DMS79 treated with DMSO at 0.1 percent for 48 hours (cell line): ENCODE results near the gene EXOC7.

Experiments used
- DNase-seq: peaks from one replicate; lab custom pipeline; 2025; lab: John Stamatoyannopoulos, UW

Gene EXOC7

DNA sequence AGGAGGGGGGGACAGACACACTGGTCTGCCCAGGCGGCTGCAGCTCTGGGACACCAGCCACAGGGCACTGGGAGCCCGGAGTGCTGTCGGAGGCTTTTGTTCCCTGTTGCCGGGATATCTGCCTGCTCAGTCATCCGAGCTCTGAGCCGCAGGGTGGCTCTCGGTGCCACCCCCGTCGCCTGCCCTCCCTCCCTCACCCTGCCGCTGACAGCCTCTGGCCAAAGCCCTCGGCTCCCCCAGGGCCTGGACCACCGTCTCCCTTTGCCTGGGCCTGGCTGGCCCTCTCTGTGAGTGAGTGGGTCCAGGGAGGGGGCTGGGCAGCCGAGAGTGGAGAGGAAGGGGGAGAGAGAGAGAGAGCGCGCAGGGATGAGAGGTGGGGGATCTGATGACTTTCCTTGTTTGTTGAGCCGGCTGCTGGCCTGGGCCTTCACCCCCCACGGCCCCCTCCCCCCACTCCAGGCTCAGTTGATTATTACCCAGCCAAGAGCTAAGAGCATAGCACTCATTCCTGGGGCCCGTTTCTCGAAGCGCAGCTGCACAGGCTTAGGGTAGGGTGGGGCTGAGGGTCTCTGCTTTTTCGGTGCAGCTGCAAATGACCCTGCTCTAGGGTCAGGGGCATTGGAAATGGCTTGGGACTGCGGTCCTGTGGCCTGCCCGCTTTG, 34.8 kb upstream of the EXOC7 start:
- DNase-seq = peak; percentile 64

DNA sequence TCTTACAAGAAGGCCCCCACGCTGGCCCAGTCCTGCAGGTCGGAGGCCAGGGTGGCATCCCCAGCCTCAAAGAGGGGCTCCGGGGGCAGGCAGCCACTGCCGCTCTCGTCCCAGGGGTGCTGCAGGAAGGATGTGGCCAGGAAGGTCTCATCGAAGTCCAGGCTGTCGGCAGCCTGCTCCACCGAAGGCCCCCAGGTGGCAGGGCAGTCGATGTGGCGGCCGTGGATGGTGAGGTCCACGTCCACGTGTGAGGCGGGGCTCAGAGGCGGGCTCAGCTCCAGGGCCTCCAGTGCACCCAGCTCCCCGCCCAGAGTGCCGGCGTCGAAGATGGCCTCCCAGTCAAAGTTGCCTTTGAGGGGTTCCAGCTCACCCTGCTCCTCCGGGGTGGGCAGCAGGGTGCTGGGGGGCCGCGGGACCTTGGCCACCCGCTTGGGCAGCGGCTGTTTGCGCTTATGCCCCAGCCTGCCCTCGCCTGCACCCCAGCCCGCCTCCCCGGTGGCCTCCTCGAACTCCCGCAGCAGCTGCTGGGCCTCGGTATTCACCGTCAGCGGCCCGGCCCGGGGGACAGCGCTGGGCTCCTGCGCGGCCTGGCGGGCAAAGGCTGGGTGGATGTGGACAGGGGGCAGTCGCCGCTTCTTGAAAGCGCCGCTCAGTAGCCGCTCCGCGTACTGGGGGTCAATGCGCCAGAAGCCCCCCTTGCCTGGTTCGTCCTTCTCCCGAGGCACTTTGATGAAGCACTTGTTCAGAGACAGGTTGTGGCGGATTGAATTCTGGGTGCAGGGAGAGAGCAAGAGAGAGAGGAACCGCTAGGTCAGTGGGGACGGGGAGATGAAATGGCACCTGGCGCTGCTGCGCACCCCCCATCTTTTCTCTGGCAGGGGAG, 34.0 kb upstream of the EXOC7 start:
- DNase-seq = no peak

DNA sequence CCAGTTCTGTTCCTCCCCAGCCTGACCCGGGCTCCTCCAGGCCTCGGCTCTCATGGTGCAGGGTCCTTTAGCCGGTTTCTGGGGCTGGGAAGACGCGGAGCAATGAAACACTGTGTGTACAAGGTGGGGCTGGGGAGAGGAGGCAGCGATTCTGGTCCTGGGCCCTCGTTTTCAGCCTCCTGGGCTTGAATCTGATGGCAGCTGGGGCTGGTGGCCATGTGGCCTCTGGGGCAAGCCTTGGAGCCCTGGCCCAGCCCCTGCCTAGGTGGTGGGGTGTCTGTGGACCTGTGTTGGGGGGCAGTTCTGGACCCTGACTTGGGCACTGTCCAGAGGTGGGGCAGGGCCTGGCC, 33.4 kb upstream of the EXOC7 start:
- DNase-seq = no peak

DNA sequence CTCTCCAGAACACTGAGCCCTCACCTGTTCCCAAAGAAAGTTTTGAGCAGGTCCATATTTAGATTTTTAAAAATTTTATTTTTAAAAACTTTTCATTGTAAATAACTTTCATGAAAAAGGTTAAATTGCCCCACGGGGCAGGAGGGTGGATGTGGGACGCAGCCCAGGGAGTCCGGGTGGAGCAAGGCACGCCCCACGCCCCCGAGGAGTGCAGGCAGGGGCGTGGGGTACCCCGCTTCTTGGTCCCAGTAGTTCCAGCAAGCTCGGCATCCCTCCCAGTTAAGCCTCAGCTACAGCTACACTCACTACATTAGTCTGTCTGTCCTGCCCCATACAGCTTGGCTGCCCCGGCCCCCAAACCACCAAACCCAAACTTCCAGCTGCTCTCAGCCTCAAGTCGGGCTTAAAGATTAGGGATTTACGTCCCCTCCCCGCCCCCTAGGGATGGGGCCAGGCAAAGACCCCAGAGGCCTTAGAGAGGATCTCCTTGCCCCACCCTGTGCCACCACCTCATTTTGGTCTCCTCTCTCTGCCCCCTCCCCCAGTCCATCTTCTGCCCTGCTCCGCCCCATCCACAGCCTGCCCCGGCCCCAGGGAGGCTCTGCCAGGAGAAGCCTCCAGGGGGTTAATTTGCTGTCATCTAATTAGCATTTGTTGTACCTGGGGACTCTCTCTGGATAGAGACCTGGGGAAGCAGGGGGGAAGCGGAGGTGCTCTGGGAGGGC, 32.9 kb upstream of the EXOC7 start:
- DNase-seq = no peak

DNA sequence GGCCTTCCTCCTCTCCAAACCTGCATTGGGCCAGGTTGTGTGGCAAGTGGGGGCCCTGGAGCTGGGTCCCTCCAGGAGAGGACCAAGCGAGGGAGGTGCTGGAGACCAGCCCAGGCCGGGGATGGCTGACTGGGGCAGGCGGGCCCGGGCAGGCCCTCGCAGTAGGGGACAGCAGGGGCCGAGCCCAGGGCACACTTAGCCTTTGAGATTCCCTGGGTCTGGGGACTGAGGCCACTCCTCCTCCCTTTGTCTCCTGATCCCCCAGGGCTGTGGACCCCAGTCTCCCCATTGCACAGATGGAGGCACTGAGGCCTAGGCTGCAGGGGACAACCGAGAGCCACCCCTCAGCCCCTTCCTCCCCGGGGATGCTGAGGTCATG, 32.2 kb upstream of the EXOC7 start:
- DNase-seq = no peak

DNA sequence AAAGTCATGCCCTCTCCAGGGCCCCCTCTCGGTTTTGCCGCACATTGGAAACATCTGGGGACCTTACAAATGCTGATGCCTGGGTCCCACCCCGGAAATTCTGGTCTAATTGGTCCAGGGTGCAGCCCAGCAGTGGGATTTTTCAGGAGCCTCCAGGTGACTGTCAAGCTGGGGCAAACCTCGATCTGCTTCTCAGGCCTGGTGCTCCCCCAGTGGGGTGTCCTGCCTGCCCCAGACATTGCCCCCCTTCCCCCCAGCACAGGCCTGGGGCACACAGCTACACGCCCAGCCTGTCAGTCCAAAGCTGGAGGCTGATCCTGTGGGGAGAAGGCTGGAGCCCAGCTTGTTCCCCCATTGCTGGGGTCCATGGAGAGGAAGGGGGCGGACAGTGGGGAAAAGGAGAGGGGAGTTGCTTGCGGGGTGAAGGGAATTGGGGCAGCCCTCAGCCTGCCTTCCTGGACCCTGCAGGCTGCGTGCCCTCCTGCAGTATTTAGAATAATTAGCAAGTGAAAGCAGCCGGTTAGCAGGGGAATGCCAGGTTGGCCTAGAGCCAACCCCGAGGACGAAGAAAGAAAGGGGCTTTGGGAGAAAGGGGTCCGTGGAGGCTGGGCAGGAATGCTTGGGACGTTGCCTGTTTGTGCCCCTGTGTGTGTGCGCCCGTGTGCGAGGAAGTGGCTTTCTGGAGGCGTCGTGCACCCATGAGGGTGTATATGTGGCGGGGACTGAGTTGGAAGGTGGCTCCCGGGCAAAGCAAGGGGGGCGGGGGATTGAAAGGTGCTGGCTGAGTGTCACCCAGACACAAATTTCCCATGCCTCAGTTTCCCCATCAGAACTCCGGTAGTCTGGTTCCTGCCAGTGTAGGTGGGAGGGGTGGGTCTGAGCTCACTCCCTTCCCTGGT, 31.6 kb upstream of the EXOC7 start:
- no peak for DNase-seq

DNA sequence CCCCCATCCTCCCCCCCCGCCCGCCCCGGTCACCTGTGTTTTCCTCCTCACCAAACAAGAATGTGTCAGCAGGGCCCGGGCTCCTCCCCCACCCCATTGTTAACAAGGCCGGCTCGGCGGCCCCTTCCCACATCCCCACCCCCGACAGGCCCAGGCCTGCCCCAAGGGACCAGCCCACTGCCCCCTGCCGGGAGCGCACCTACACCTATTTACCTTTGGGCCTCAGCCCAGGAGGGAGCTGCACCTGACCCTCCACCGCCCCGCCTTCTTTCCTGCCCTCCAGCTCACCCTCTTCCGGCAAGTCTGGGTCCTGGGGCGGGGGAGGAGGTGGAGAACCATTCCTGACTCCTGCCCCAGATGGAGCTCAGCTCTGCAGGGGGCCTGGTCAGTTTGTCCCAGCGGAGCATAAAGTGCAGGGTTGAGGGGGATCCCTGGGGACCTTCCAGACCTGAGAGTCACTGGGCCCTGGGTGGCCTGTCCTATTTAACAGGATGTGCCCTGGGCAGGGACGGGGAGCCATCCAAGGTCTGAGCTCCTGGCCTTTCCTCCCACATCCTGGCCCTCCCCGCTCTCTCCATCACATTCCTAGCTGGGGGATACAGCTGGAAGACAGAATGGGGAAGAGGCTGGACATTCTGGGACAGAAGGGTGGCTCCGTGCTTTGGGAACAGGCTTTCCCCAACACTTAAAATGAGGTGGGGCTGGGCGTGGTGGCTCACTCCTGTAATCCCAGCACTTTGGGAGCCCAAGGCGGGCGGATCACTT, 29.2 kb upstream of the EXOC7 start:
- DNase-seq = peak; percentile 75

DNA sequence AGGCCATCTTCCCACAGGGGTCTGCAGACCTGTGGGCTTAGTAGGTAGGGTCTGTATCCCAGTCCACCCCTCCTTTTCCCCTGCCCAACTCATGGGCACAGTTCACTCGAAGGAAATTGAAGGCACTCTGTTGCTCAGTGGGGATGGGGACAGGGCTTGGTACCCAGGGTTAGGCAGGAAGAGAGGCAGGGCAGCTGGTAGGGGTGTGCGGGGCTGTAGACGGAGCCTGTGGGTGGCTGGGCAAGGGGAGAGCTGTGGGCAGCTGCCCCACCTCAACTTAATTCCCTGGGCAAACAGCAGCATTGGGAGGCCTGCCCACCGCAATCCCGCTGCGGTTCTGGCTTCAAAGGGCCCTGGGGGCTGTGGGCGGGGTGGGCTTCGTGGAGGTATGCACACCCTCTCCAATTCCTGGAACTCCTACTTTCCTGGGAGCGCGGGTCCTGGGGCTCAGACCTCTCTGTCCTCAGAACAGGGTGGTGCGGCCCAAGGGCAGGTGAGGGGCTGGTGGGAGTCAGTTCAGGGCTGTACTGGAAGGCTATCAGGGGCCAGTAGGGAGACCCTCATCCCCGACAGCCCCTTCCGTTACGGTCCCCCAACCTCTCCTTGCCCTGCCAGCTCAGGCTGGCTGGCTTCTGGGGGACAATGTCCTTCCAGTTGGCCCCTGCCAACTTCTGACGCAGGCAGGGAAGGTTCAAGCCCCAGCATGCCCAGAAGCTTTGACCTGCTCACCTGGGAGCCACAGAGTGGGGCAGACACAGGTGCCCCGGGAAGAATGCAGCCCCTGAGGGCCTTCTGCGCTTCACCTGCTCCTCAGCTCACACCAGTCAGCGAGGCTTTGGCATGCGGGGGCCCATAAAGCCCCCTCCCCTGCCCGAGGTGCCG, 28.3 kb upstream of the EXOC7 start:
- peak; percentile 75 for DNase-seq

DNA sequence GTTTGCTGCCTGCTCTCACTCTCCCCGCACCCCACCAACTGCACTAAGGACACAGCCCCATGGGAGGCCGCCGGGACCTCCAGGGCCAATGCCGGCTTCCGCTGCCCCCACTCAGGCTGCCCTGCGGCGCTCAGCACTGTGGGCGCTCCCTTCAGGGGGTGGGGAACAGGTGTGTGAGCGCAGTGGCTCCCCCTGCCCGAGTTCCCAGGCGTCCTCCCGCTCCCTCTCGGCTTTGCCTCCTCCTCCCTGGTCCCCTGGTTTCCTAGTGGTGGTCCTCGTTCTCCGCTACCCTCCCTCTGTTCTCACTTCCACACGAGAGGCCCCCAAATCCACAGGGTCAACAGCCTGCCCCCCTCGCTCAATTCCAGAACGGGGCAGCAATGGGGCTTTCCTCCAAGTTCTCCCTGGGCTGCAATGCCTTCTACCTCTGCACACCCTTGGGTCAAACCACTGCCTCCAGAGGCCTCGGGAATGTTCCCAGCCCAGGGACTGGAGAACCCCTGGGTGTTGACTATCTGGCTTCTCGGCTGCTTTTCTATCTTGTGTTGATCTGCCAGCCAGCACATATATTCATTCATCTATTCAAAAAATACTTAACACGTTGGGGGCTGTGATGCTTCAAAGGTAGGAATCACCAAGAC, 27.6 kb upstream of the EXOC7 start:
- no peak for DNase-seq

DNA sequence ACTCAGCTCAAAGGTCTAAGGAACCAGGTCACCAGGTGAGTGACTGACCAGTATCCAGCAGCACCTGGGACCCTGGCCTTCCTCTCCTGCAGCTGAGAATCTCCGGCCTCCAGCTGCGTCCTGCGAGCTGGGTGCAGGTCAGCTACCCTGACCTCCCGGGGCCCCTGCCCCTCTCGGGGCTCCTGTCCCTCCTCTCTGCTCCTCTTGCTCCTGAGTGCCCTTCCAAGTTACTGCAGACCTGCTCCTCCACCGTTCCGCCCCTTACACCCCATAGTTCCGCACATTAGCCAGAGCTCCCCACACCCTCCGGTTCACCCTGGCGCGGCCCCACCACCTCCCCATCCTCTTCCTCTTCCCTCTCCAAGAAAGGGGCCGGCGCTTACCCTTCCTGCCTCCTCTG, 26.9 kb upstream of the EXOC7 start:
- DNase-seq = no peak

DNA sequence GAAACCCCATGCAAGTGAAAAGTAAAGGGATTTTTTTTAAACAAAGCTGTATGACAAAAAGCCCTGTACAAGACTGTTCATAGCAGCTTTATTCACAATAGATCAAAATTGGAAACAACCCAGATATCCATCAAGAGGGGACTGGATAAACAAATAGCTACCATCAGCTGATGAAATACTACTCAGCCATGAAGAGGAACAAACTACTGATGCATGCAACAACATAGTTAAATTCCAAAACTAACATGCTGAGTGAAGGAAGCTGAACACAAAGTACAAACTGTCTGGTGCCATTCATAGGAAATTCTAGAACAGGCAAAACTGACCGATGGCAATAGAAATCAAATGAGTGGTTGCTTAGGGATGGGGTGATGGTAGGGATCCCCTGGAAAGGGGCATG, 22.3 kb upstream of the EXOC7 start:
- DNase-seq = no peak

DNA sequence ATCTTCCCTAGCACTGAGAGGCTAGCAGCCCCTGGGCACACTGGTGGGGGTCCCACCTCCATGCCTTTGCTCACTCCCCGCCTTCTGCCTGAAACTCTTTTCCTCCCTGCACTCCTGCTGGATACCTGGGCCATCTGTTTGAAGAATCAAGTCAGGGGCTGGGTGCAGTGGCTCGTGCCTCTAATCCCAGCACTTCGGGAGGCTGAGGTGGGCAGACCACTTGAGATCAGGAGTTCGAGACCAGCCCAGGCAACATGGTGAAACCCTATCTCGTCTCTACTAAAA, 21.7 kb upstream of the EXOC7 start:
- DNase-seq = no peak

DNA sequence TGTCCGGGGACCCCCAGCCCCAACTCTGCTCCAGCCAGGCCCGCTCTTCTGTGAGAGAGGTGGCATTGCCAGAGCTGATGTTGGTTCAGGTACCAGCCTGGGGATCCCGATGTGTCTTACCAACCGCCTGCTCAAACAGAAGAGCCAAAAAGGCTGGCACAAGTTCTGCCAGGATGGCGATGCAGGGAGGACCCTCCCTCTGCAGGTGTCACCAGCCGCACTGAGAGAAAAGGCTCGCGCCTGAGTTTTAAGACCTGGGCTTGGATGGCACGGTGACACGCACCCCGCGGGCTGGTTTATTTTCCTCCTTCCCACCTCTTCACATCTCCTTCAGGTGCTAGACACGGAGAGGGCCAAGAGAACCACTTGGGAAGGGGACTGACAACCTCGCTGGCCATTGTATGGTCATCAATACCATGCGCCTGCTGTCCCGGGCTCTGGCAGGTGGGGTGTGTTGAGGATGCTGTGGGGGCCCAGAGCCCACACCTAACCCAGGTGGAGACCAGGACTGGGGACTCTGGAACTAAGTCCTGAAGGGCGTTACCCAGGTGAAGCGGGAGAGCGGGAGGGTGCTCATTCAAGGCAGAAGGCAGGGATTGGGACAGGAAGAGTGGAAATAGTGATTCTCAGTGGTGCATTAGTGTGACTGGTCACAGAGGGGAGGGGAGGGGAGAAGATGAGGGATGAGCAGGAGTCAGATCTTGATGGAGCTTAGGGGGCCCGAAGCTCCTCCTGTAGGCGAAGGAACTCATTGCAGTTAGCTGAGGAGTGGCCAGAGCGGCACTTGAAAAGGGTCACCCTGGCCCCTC, 21.2 kb upstream of the EXOC7 start:
- no peak for DNase-seq

DNA sequence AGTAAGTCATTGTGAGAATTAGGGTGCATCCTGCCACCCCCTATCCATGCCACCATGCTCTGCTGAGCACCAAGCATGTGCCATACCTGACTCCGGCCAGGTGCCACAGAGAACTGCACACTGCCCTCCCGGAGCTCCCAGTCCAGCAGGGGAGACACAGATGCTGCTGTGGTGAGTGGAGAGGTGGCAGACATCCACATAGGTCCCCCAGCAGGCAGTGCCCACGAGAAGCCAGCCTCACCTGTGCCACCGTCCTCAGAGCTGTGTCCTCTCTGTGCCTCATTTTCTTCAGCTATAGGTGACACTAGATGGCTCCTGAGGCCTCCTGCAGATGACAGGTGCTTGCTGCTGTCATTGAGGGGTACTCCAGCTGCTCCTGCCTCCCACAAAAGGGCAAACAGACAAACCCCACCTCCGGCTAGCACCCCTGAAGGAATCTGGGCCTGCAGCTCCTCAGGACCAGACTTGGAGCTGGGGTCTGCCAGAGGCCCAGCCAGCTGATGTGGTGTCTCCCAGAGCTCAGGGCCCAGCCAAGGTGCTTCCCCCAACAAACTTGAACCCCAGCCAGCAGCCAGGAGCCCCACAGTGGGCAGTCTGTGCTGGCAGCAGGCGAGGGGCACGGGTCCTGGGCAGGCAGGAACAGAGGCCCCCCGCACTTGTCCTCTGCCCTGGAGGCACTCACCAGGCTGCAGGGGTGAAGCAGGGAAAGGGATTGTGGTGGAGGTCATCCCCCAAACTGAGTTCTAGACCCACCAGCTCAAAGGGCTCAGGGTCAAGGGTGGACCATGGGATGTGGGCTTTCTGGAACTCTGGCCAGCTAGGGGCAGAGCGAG, 20.4 kb upstream of the EXOC7 start:
- DNase-seq = no peak

DNA sequence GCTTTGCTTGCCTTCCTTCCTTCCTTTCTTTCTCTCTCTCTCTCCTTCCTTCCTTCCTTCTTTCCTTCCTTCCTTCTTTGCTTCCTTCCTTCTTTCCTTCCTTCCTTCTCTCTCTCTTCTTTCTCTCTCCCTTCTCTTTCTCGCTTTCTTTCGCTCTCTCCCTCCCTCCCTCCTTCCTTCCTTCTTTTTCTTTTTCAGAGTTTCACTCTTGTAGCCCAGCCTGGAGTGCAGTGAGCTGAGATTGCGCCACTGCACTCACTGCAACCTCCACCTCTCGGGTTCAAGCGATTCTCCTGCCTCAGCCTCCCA, 19.6 kb upstream of the EXOC7 start:
- DNase-seq = no peak

DNA sequence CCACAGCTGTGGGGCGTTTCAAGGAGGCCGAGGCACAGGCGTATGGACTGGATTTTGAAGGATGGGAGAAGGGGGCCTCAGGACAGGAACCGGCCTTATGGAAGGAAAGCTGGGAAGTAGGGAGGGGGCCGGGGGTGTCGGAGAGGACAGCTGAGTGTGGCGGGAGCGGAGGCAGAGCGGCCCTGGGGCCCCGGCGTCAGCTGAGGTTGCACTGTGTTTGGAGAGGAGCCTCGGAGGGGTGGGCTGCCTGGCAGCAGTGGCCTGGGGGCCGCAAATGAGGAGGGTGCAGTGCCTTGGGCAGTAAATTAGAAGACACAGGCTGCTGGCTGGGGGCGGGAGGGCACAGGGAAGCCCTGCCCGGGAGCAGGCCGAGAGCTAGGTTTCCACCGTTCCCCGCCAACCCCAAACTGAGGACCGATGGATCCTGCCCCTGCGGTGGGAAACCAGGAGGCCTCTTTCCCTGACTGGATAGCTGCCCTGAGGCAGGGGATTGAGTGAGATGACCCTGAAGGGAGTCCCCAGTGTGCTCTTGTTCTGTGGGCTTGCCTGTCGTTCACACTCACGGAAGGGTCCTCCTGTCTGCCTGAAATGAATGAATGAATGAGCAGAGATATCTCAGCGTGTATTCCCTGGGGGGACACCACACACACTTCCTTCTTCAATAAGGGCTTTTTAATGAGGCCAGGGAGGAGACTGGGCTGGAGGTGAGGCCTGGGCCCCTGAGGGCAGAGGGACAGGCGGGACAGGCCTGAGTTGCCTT, 19.0 kb upstream of the EXOC7 start:
- DNase-seq = no peak

DNA sequence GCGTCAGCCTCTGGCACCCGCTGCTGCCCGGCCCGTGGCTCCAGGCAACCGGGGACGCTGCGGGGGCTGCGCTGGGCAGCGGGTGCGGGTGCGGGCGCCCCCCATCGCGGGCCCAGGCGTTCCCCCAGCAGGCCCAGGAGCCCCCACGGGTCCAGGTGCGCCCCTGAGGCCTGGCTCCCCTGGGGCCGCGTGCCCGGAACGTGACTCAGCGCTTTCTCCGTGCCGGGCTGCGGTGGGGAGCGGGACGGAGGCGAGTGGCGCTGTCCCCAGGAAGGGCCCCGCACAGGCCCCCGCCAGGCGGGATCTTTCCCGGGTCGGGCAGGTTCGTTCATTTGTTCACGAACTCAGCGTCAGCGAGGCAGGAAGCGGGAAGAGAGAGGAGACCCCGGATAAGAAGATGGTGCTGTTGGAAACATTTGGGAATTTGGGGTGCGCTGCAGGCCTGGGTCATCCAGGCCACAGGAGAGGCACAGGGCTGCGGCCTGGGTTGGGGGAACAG, 18.4 kb upstream of the EXOC7 start:
- no peak for DNase-seq

DNA sequence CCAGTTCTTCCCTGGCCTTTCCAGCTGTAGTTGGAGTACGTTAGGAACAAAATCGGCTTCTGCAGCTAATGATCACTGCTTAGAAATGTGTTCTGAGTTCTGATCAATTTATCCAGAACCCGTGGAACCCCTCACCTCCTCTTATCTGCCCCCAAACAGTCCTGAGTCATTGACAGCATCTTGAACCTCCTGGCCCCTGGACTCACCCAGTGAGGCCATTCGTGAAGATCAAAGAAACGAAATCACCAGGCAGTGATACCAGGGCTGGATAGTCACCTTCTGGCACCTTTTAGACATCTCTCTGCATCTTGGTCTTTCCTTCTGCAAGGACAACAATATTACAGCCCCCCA, 17.0 kb upstream of the EXOC7 start:
- DNase-seq = no peak
